ENCODE data around the gene FAM83D. TPM values are rescaled to one million over a fixed set of nuclear protein-coding genes. Genes with fewer than 3 reads are reported as not detected.

Gene FAM83D
- total RNA-seq, 2 experiments from 2014 or later = 23.1 to 28.4 TPM

DNA sequence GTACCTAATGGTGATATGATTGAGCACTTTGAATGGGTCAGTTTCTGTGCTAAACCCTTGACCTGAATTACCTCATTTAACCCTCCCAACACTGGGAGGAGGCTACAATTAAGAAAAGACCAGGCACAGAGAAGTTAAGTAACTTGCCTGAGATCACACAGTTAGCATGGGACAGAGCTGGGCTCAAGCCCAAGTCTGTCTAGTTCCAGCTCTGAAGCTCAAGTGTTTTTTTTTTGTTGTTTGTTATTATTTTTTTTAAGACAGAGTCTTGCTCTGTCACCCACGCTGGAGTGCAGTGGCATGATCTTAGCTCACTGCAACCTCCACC is 4.0 kb downstream of the FAM83D start:
- peaks cover 33% of the 10 kb centered on the region for H3K36me3 Mint-ChIP-seq
- DNase-seq (no peak), ATAC-seq (no peak)
- peak overlapping the region; percentile 20 for H3K4me3 Mint-ChIP-seq
- peak overlapping the region; percentile 20 for H3K27ac Mint-ChIP-seq
- H3K27me3 Mint-ChIP-seq = no peaks in the 10 kb centered on the region
- H3K4me1 Mint-ChIP-seq = peaks cover 55% of the 10 kb centered on the region
- no peaks in the 10 kb centered on the region for H3K9me3 Mint-ChIP-seq (ENCODE audit: low read depth)
- CTCF ChIA-PET = interaction anchor here (0.7 to 11.5 kb wide), 6 partner anchors 8 to 334 kb away, joined by 3 to 131 read pairs (median 5); partner anchors contain the start of gene DHX35

DNA sequence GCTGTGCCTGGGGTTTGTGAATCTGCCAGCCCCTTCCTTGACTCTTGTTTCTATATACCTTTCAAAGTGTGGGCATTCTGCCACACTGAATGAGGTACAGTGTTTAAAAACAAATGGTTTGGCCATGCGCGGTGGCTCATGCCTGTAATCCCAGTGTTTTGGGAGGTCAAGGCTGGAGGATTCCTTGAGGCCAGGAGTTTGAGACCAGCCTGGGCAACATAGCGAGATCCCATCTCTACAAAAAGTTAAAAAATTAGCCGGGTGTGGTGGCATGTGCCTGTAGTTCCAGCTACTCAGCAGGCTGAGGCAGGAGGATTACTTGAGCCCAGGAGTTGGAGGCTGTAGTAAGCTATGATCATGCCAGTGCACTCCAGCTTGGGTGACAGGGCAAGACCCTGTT is 5.8 kb downstream of the FAM83D start:
- peaks cover 38% of the 10 kb centered on the region for H3K36me3 Mint-ChIP-seq
- no peaks in the 10 kb centered on the region for H3K27me3 Mint-ChIP-seq
- no peak overlapping the region for H3K4me3 Mint-ChIP-seq
- no peak for ATAC-seq
- DNase-seq = no peak
- H3K27ac Mint-ChIP-seq = no peak overlapping the region
- CTCF ChIA-PET = interaction anchor here (11.5 kb wide), 1 partner anchor 116 kb away, joined by 131 read pairs; no protein-coding TSS in a partner anchor
- peaks cover 62% of the 10 kb centered on the region for H3K4me1 Mint-ChIP-seq
- H3K9me3 Mint-ChIP-seq (ENCODE audit: low read depth) = no peaks in the 10 kb centered on the region

DNA sequence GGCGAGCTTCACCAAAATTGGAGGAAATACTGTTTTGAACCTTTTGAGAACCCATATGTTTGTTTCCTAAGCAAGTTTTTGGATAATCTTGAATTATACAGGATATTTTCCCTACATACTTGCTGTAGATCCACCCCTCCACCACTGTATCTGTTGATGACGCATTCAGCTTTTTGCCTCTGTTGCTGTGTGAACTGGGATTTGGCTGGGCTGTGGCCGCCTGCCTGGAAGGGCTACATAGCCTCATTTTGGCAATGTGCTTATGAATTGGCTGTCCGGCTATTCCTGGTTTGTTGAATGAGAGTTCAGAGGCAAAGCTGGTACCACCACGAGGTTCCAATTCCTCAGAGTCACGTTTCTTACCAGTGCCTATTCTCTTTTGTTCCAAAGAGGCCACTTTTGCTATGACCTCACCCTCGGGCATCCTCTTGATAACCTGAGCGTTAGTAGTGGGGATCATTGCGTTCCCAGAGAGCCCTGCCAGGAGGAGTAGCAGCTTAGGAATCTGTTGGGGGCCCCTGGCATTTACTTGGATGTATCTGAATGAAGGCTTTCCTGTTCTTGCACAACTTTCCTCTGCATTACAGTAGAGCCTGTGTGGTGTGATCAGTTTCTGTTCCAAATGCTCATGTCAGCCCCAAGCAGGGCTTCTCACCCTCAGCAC is 6.4 kb downstream of the FAM83D start:
- peaks cover 63% of the 10 kb centered on the region for H3K4me1 Mint-ChIP-seq
- peak overlapping the region; percentile 21 for H3K27ac Mint-ChIP-seq
- ATAC-seq = no peak

DNA sequence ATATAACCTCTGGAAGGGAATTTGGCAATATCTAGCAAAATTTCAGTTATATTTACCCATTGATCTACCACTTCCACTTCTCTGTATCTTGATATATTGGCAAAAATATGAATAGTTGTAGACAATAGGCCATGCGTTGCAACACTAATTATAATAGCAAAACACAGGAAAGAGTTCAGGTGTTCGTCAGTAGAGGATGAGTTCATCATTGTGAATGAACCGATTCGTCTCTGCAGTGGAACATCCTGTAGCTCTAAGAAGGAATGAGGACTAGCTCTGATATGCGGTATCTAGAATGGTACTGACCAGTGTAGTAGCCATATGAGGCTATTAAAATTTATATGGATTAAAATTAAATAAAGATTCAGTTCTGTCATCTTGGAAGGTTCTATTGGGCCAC is 8.3 kb downstream of the FAM83D start:
- ATAC-seq = no peak
- Mint-ChIP-seq H3K4me3 (no peak overlapping the region), H3K36me3 (peaks cover 34% of the 10 kb centered on the region), H3K27me3 (no peaks in the 10 kb centered on the region), H3K4me1 (peaks cover 53% of the 10 kb centered on the region), H3K27ac (no peak overlapping the region), H3K9me3 (ENCODE audit: low read depth) (no peaks in the 10 kb centered on the region)
- no peak for DNase-seq
- CTCF ChIA-PET = interaction anchor here (0.6 kb wide), 1 partner anchor 29 kb away, joined by 4 read pairs; no protein-coding TSS in a partner anchor

More for the DNA sequence above, 6.4 kb downstream of the FAM83D start:
- DNase-seq = no peak
- Mint-ChIP-seq H3K27me3 (no peaks in the 10 kb centered on the region), H3K9me3 (ENCODE audit: low read depth) (no peaks in the 10 kb centered on the region), H3K4me3 (no peak overlapping the region), H3K36me3 (peaks cover 36% of the 10 kb centered on the region)
- CTCF ChIA-PET = interaction anchor here (11.5 kb wide), 1 partner anchor 116 kb away, joined by 131 read pairs; no protein-coding TSS in a partner anchor

DNA sequence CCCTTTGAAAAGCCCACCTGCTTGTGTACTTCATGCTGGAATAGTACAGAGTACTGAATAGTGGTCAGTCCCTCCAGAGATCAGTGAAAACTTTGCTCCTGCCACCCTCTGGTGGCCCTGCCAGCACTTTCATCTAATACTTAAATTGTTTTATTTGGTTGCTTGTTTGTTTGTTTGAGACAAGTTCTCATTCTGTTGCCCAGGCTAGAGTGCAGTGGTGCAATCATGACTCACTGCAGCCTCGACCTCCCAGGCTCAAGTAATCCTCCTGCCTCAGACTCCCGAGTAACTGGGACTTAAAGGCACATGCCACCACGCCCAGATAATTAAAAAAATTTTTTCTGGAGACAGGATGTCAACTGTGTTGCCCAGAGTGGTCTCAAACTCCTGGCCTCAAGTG is 9.1 kb downstream of the FAM83D start:
- CTCF ChIA-PET = no interaction called here
- Mint-ChIP-seq H3K36me3 (peaks cover 35% of the 10 kb centered on the region), H3K27ac (no peak overlapping the region), H3K4me1 (peaks cover 47% of the 10 kb centered on the region), H3K9me3 (ENCODE audit: low read depth) (no peaks in the 10 kb centered on the region), H3K27me3 (no peaks in the 10 kb centered on the region), H3K4me3 (no peak overlapping the region)
- no peak for DNase-seq
- peak; percentile 24 for ATAC-seq

DNA sequence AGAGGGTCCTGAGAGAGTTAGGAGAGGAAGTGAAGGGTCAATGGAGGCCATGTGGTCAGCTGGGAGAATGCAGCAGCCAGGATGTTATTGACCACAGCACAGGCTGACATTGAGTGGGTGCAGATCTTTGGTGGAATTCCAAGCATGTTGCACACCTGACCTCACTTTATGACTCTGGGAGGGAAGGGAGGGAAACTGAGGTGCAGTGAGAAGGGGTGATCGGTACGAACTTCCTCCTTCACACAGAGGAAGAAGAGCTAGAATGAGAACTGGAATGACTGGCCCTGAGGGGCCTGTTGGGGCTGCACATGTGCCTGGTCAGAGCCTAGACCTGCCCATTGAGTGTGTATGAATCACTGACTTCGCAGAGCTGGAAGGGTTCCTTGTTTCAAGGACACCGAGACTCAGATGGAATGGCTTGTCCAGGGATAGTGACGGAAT is 9.8 kb downstream of the FAM83D start:
- Mint-ChIP-seq H3K4me3 (no peak overlapping the region), H3K9me3 (ENCODE audit: low read depth) (no peaks in the 10 kb centered on the region), H3K36me3 (peaks cover 33% of the 10 kb centered on the region), H3K27me3 (no peaks in the 10 kb centered on the region), H3K27ac (peak overlapping the region; percentile 31), H3K4me1 (peaks cover 43% of the 10 kb centered on the region)
- DNase-seq (no peak), ATAC-seq (no peak)
- CTCF ChIA-PET = interaction anchor here (0.7 to 1.2 kb wide), 4 partner anchors 8 to 114 kb away, joined by 3 to 5 read pairs (median 4); partner anchors contain the start of gene FAM83D

DNA sequence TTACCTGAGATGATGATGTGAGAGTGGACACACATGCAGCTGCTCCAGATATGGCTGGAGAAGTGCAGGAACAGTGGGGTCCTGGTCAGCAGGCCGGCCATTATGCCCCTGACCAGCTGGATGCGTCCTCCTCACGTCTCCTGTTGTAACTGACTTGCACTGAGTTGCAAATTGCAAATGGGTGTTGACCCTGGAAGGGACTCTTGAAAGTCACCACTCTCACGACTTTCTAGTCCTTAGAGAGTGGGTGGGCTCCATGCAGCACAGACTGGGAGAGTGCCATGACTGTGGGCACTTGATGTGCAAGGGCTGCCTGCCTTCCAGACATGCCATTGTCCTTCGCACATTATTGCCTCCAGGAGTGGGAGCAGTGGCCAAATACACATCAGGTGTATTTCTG is 10.8 kb downstream of the FAM83D start:
- no peak overlapping the region for H3K4me3 Mint-ChIP-seq
- no peaks in the 10 kb centered on the region for H3K9me3 Mint-ChIP-seq (ENCODE audit: low read depth)
- H3K4me1 Mint-ChIP-seq = peaks cover 35% of the 10 kb centered on the region
- DNase-seq = no peak
- ATAC-seq = no peak
- no peaks in the 10 kb centered on the region for H3K27me3 Mint-ChIP-seq
- peaks cover 34% of the 10 kb centered on the region for H3K36me3 Mint-ChIP-seq
- no peak overlapping the region for H3K27ac Mint-ChIP-seq
- CTCF ChIA-PET = interaction anchor here (1.0 kb wide), 1 partner anchor 58 kb away, joined by 4 read pairs; no protein-coding TSS in a partner anchor

DNA sequence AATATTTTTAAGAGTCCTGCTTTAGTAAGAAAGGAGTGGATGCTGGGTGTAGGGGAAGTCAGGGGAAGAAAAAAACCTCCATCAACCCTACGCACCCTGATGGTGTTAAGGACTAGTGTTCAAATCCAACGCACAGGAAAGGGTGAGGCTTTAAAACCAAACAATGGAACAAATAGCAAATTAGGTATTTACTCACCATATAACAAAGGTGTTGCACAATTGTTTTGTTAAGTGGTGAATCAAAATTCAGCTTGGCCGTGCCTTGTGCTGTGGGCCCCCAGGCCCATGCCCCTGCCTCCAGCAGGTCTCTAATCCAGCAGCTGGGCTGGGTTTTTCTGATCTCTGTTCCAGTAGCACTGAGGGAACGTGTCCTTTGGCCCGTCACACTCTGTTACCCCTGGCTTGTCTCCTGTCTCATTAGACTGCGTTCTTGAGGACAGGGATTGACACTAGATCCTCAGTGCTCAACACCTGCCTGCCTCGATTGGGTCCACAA is 11.8 kb downstream of the FAM83D start:
- Mint-ChIP-seq H3K9me3 (ENCODE audit: low read depth) (no peaks in the 10 kb centered on the region), H3K4me3 (no peak overlapping the region)
- CTCF ChIA-PET = interaction anchor here (1.2 kb wide), 1 partner anchor 8 kb away, joined by 3 read pairs; no protein-coding TSS in a partner anchor

DNA sequence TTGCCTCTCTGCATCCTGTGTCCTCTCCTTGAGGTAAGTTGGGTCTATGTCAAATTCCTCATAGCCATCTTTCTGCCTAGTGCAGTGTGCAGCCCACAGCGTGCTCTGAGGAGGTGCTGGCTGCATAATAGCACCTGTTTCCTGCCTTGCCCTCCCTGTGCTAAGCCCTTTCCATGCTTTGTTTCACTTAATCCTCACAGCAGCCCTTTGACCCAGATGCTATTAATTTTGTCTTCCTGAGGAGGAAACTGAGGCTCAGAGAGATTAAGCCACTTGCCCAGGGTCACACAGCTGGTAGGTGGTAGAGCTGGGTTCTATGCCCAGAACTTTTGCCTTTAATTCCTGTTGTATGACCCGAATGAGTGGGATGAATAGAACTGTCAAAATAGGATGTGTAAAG is 13.5 kb downstream of the FAM83D start:
- Mint-ChIP-seq H3K27me3 (no peaks in the 10 kb centered on the region), H3K27ac (no peak overlapping the region), H3K9me3 (ENCODE audit: low read depth) (no peaks in the 10 kb centered on the region), H3K4me1 (peaks cover 22% of the 10 kb centered on the region), H3K36me3 (peaks cover 37% of the 10 kb centered on the region), H3K4me3 (no peak overlapping the region)
- no peak for DNase-seq
- no peak for ATAC-seq
- CTCF ChIA-PET = no interaction called here

More for the DNA sequence above, 11.8 kb downstream of the FAM83D start:
- ATAC-seq = no peak
- Mint-ChIP-seq H3K4me1 (peaks cover 28% of the 10 kb centered on the region), H3K27me3 (no peaks in the 10 kb centered on the region), H3K36me3 (peaks cover 43% of the 10 kb centered on the region), H3K27ac (no peak overlapping the region)
- DNase-seq = no peak

DNA sequence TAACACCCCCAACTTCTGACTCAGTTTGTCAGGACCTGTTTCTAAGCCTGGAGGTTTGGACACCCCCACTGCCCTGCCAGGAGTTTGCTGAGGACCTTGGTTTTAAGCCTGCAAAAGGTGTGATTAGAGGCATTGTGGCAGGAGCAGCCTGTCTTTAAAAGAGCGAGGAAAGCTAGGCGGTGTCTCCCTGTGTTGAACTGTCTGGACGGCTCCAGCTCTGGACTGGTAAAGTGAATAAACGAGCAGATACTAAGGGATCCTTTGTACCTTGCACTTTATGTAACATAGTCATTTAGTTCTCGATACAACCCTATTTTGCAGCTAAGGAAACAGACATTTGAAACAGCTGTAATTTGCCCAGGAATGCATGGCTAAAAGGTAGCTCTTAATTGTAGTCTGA is 14.4 kb downstream of the FAM83D start:
- H3K9me3 Mint-ChIP-seq (ENCODE audit: low read depth) = no peaks in the 10 kb centered on the region
- no peak for ATAC-seq
- DNase-seq = no peak
- H3K36me3 Mint-ChIP-seq = peaks cover 40% of the 10 kb centered on the region
- H3K27ac Mint-ChIP-seq = no peak overlapping the region
- H3K4me3 Mint-ChIP-seq = no peak overlapping the region
- H3K4me1 Mint-ChIP-seq = peaks cover 18% of the 10 kb centered on the region
- CTCF ChIA-PET = interaction anchor here (1.0 to 2.6 kb wide), 3 partner anchors 15 to 110 kb away, joined by 3 to 10 read pairs (median 4); partner anchors contain the start of gene FAM83D
- no peaks in the 10 kb centered on the region for H3K27me3 Mint-ChIP-seq

DNA sequence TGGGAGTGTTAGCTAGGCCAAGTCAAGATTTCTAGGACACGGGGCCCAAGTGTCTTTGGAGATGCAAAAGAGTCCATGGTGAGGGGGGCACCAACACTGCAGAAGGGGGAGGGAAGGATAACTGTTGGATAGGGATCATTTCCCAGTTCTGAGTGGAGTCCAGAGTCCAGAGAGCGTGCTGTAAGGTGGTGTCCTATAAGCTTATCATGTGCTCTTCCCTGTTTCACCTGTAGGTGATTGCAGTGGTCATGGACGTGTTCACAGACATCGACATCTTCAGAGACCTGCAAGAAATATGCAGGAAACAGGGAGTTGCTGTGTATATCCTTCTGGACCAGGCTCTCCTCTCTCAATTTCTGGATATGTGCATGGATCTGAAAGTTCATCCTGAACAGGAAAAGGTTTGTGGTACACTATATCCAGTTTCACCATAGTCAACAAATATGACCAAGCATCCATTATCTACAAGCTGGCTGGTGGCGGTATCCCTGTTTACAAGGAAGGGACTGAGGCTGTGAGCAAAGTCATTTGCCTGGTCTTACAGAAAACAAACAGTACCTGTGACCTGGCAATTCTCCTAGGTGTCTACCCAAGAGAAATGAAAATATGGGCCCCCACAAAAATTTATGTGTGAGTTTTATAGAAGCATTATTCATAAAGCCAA is 15.6 kb downstream of the FAM83D start:
- DNase-seq (no peak), ATAC-seq (no peak)
- peak overlapping the region; percentile 8 for H3K27ac Mint-ChIP-seq
- peaks cover 41% of the 10 kb centered on the region for H3K36me3 Mint-ChIP-seq
- no peaks in the 10 kb centered on the region for H3K9me3 Mint-ChIP-seq (ENCODE audit: low read depth)
- peaks cover 12% of the 10 kb centered on the region for H3K4me1 Mint-ChIP-seq
- CTCF ChIA-PET = interaction anchor here (1.0 to 2.6 kb wide), 3 partner anchors 16 to 109 kb away, joined by 3 to 10 read pairs (median 4); partner anchors contain the start of gene FAM83D
- no peaks in the 10 kb centered on the region for H3K27me3 Mint-ChIP-seq
- no peak overlapping the region for H3K4me3 Mint-ChIP-seq

DNA sequence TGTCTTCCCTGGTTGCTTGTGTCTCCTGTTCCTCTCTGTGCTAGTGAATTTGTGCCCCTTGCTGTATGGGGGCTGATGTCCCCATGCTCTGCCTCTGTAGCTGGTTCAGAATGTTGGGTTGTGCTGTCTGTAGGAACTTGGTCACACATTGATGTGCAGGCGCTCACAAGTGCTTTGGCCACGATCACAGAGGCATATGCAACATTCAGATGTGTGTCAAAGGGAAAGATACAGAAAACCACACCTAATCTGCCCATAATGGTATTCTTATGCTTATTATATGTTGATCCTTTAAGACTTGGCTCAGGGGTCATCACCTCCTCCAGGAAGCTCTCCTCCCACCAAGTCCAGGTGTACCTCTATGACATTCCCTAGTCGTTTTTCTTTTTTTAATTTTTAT is 18.8 kb downstream of the FAM83D start:
- no peaks in the 10 kb centered on the region for H3K27me3 Mint-ChIP-seq
- H3K9me3 Mint-ChIP-seq (ENCODE audit: low read depth) = no peaks in the 10 kb centered on the region
- H3K27ac Mint-ChIP-seq = no peak overlapping the region
- ATAC-seq (no peak), DNase-seq (no peak)
- CTCF ChIA-PET = no interaction called here
- H3K4me3 Mint-ChIP-seq = no peak overlapping the region
- peaks cover 53% of the 10 kb centered on the region for H3K36me3 Mint-ChIP-seq
- H3K4me1 Mint-ChIP-seq = peaks cover 2% of the 10 kb centered on the region

DNA sequence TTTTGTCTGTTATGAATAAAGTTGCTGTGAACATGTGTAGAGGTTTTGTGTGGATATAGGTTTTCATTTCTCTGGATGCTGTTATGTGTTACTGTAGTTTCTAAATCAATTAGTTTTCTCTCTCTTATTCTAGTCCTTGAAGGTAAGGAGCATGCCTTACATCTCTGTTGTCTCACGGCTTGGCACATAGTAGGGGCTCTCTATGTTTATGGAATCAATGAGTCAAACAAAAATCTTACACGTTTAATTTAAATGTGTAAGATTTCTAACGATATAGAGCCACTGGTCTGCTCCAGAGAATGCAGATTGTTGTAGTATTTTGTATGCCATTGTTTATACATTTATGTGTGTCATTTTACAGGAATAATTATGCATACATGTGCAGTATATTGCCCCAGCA is 20.6 kb downstream of the FAM83D start:
- Mint-ChIP-seq H3K36me3 (peaks cover 65% of the 10 kb centered on the region), H3K27me3 (no peaks in the 10 kb centered on the region), H3K9me3 (ENCODE audit: low read depth) (no peaks in the 10 kb centered on the region), H3K4me1 (no peaks in the 10 kb centered on the region), H3K4me3 (no peak overlapping the region), H3K27ac (no peak overlapping the region)
- DNase-seq (no peak), ATAC-seq (no peak)
- CTCF ChIA-PET = interaction anchor here (1.0 kb wide), 1 partner anchor 52 kb away, joined by 3 read pairs; no protein-coding TSS in a partner anchor
